Stimulated activated naive CD8-positive, alpha-beta T cell treated with anti-CD3 and anti-CD28 coated beads, Interleukin-15, Interleukin-2, amounts not matched to agents 100 U/mL and 50 U/mL, for 24 hours (primary cell): ENCODE results near the gene AKR7A2.
A peak's percentile ranks its signal among the peaks of the same experiment; 100 is the strongest.
"Not testable (repeated sequence)": the region's sequence is repeated elsewhere in the genome, so short reads cannot be mapped to it uniquely, and the experiment has no call there.

ENCODE experiments used
- ATAC-seq: fragments of 150-1000 bp; cut with Tn5 transposase; one replicate; pipeline ENCODE4 v1.10.0; 2021
- DNase-seq: peaks from one replicate; pipeline ENCODE4 v3.0.0; 2021

Gene AKR7A2

GRCh38 chr1:19260211-19261138 is 51.5 kb downstream of the AKR7A2 start:
- DNase-seq (no peak), ATAC-seq (no peak)

GRCh38 chr1:19258353-19258752 is 53.6 kb downstream of the AKR7A2 start:
- no peak for ATAC-seq
- DNase-seq, result no peak

GRCh38 chr1:19257178-19257914 is 54.6 kb downstream of the AKR7A2 start:
- peak; percentile 57 for ATAC-seq
- DNase-seq, result peak; percentile 34

GRCh38 chr1:19256301-19256700 is 55.6 kb downstream of the AKR7A2 start:
- DNase-seq, ATAC-seq: not testable (repeated sequence)

- no peak for DNase-seq
- ATAC-seq, result no peak
Observed at GRCh38 chr1:19255288-19255687, 56.7 kb downstream of the AKR7A2 start.

- ATAC-seq (no peak), DNase-seq (no peak)
Observed at GRCh38 chr1:19254416-19254815, 57.5 kb downstream of the AKR7A2 start.
